Upper lobe of right lung (tissue), 1 donor: ENCODE data around the gene SIDT2. TPM values are rescaled to one million over a fixed set of nuclear protein-coding genes. Genes with fewer than 3 reads are reported as not detected.

Source experiments
- ATAC-seq: fragments of 200-7000 bp; cut with Tn5 transposase; one replicate; pipeline ENCODE4 v1.9.1; 2020; ENCODE audit warnings: mild to moderate bottlenecking, moderate library complexity
- DNase-seq: peaks from one replicate; pipeline ENCODE4 v3.0.0-alpha.2; 2020
- H3K27ac ChIP-seq: fragments of 200-600 bp; one replicate; pipeline ENCODE4 v1.8.0; 2022
- H3K27me3 ChIP-seq: fragments of 200-600 bp; one replicate; pipeline ENCODE4 v1.8.0; 2022; ENCODE audit warnings: mild to moderate bottlenecking
- H3K36me3 ChIP-seq: fragments of 200-600 bp; one replicate; pipeline ENCODE4 v1.8.0; 2022
- H3K4me1 ChIP-seq: fragments of 200-600 bp; one replicate; pipeline ENCODE4 v1.8.0; 2022
- H3K4me3 ChIP-seq: fragments of 200-600 bp; one replicate; pipeline ENCODE4 v1.8.0; 2022; ENCODE audit warnings: mild to moderate bottlenecking
- H3K9me3 ChIP-seq: fragments of 200-600 bp; one replicate; pipeline ENCODE4 v1.8.0; 2022
- CTCF ChIP-seq: fragments of 200-600 bp; IDR thresholded peaks from one replicate; pipeline ENCODE4 v1.8.0; 2022; ENCODE audit warnings: antibody characterized with exemption
- intact Hi-C: fragments of 100-400 bp; cut with DNase I; formaldehyde crosslinking; loops from one replicate; pipeline ENCODE4 v1.11.0; 2022
- total RNA-seq: library from RNA; stranded (reverse); fragmentation: NEBNext Ultra II Directional; extraction: Animal tissue kit (Norgen Biotek cat#: 25700); gene quantifications from one replicate; pipeline ENCODE4 v1.2.1, GENCODE V29; 2021
- donor health status: DM: no; HTN: yes; CAD: no; lungs with severe emphysema.

SIDT2 gene
- total RNA-seq, 1 donor from 2014 or later, result 107 TPM

GRCh38 chr11:117219001-117219400, 40.5 kb downstream of the SIDT2 start:
- no peak overlapping the region for H3K4me3 ChIP-seq
- intact Hi-C loops, result no loop called here
- ATAC-seq (no peak), DNase-seq (peak; percentile 42)
- H3K27ac ChIP-seq, result peak overlapping the region; percentile 15
- no peak for TF ChIP-seq CTCF
- no peaks in the 10 kb centered on the region for H3K9me3 ChIP-seq
- peaks cover 83% of the 10 kb centered on the region for H3K36me3 ChIP-seq
- no peaks in the 10 kb centered on the region for H3K27me3 ChIP-seq
- peaks cover 30% of the 10 kb centered on the region for H3K4me1 ChIP-seq

- Histone ChIP-seq H3K9me3 (no peaks in the 10 kb centered on the region), H3K36me3 (peaks cover 83% of the 10 kb centered on the region), H3K27me3 (no peaks in the 10 kb centered on the region), H3K4me3 (no peak overlapping the region), H3K27ac (peak overlapping the region; percentile 15), H3K4me1 (peaks cover 30% of the 10 kb centered on the region)
- no peak for TF ChIP-seq CTCF
- intact Hi-C loops, result no loop called here
- ATAC-seq (no peak), DNase-seq (no peak)
Measured at GRCh38 chr11:117219455-117219854, 40.9 kb downstream of the SIDT2 start.

- DNase-seq (no peak), ATAC-seq (no peak)
- TF ChIP-seq CTCF, result no peak
- Histone ChIP-seq H3K9me3 (no peaks in the 10 kb centered on the region), H3K36me3 (peaks cover 81% of the 10 kb centered on the region), H3K27me3 (no peaks in the 10 kb centered on the region), H3K4me3 (no peak overlapping the region), H3K4me1 (peaks cover 30% of the 10 kb centered on the region), H3K27ac (peak overlapping the region; percentile 15)
- intact Hi-C loops, result loop anchor here (10.0 kb wide), 1 partner anchor 115 kb away; no protein-coding TSS in a partner anchor
Measured at GRCh38 chr11:117219995-117220394, 41.5 kb downstream of the SIDT2 start.

- ATAC-seq (peak; percentile 20), DNase-seq (no peak)
- H3K9me3 ChIP-seq, result no peaks in the 10 kb centered on the region
- peaks cover 30% of the 10 kb centered on the region for H3K4me1 ChIP-seq
- H3K27me3 ChIP-seq, result no peaks in the 10 kb centered on the region
- intact Hi-C loops, result loop anchor here (10.0 kb wide), 1 partner anchor 116 kb away; no protein-coding TSS in a partner anchor
- H3K27ac ChIP-seq, result peak overlapping the region; percentile 70
- peaks cover 81% of the 10 kb centered on the region for H3K36me3 ChIP-seq
- no peak overlapping the region for H3K4me3 ChIP-seq
- TF ChIP-seq CTCF, result no peak
Measured at GRCh38 chr11:117220568-117220967, 42.0 kb downstream of the SIDT2 start.

- no peak overlapping the region for H3K4me3 ChIP-seq
- ATAC-seq (no peak), DNase-seq (no peak)
- peaks cover 30% of the 10 kb centered on the region for H3K4me1 ChIP-seq
- intact Hi-C loops, result loop anchor here (10.0 kb wide), 1 partner anchor 116 kb away; no protein-coding TSS in a partner anchor
- H3K9me3 ChIP-seq, result no peaks in the 10 kb centered on the region
- no peaks in the 10 kb centered on the region for H3K27me3 ChIP-seq
- H3K36me3 ChIP-seq, result peaks cover 79% of the 10 kb centered on the region
- H3K27ac ChIP-seq, result peak overlapping the region; percentile 70
- TF ChIP-seq CTCF, result no peak
Measured at GRCh38 chr11:117220999-117221774, 42.6 kb downstream of the SIDT2 start.
